HCT116 (cell line): Measurements from ENCODE around the gene SCN3B. TPM values are rescaled to one million over a fixed set of nuclear protein-coding genes. Genes with fewer than 3 reads are reported as not detected.

Experiments used
- ATAC-seq: fragments of 200-7000 bp; cut with Tn5 transposase; 2 replicates; pipeline ENCODE4 v1.9.1; 2020; ENCODE audit warnings: mild to moderate bottlenecking, moderate library complexity
- BruUV-seq: library from RNA; stranded (reverse); fragments of 400-500 nt; replicated peaks from 2 replicates; lab custom pipeline; 2021; lab: Mats Ljungman, UMichigan
- CTCF ChIA-PET: fragments of 300-600 bp; sonication (Branson Sonifier 250); formaldehyde crosslinking; loops from one replicate; lab custom pipeline; 2021; ENCODE audit warnings: antibody characterized with exemption; lab: Charles Lee
- POLR2A ChIA-PET: fragments of 300-600, 350-600 bp; sonication (Branson Sonifier 250); formaldehyde crosslinking; loops from one replicate; lab custom pipeline; 2021; ENCODE audit warnings: antibody characterized with exemption; lab: Charles Lee
- RAD21 ChIA-PET, 2 experiments: fragments of 300-600 bp; sonication (Branson Sonifier 250); formaldehyde crosslinking; loops; one replicate each; lab custom pipeline; 2023; ENCODE audit warnings: low total read pairs in 2 of 2; ENCODE audit not compliant: uncharacterized antibody in 2 of 2, unreplicated experiment in 2 of 2, low non-redundant PET in 1 of 2; lab: Charles Lee
- DNase-seq: peaks from one replicate; pipeline ENCODE4 v3.0.0-alpha.2; 2010; ENCODE audit warnings: low read depth, low spot score
- H2AFZ ChIP-seq: fragments of 200-600 bp; shearing (Covaris generic), sonication (generic); 2 replicates; pipeline ENCODE4 v1.6.1; 2017; ENCODE audit warnings: low read depth, mixed run types, mixed read lengths, antibody characterized with exemption, low read length; ENCODE audit not compliant: poor library complexity, severe bottlenecking
- H3K27ac ChIP-seq: 2 replicates; pipeline ENCODE4 v1.5.1; 2012; ENCODE audit warnings: low read depth, low read length
- H3K27me3 ChIP-seq: fragments of 200-600 bp; sonication (generic); 2 replicates; pipeline ENCODE4 v1.6.1; 2016; ENCODE audit warnings: mixed run types, low read length, mixed read lengths; ENCODE audit not compliant: insufficient read depth
- H3K36me3 ChIP-seq, 2 experiments: fragments of 200-500 bp in 1 of 2; fragments of 200-600 bp in 1 of 2; sonication (Bioruptor generic) in 1 of 2; sonication (generic) in 1 of 2; 2 replicates each; pipeline versions ENCODE4 v1.5.1 to v1.6.1; 2014 to 2016; ENCODE audit warnings: low read length in 2 of 2, inconsistent platforms in 1 of 2, mixed read lengths in 1 of 2, mixed run types in 1 of 2; ENCODE audit not compliant: insufficient read depth in 2 of 2, control insufficient read depth in 1 of 2
- H3K4me1 ChIP-seq, 2 experiments: fragments of 200-600 bp in 1 of 2; sonication (generic) in 1 of 2; 2 replicates each; pipeline versions ENCODE4 v1.5.1 to v1.6.1; 2012 to 2017; ENCODE audit warnings: low read length in 2 of 2, inconsistent platforms in 1 of 2, mild to moderate bottlenecking in 1 of 2, mixed read lengths in 1 of 2, mixed run types in 1 of 2, moderate library complexity in 1 of 2; ENCODE audit not compliant: insufficient read depth in 2 of 2, control insufficient read depth in 1 of 2
- H3K4me2 ChIP-seq: fragments of 200-600 bp; sonication (generic); 2 replicates; pipeline ENCODE4 v1.6.1; 2017; ENCODE audit warnings: mixed run types, low read length, mixed read lengths
- H3K4me3 ChIP-seq, 2 experiments: fragments of 200-600 bp in 1 of 2; sonication (generic) in 1 of 2; replicated peaks in 1 of 2; 2 replicates each; pipeline ENCODE4 v1.5.1; 2011 to 2016; ENCODE audit warnings: low read length in 2 of 2, control low read depth in 1 of 2, low read depth in 1 of 2, mild to moderate bottlenecking in 1 of 2, mixed read lengths in 1 of 2, mixed run types in 1 of 2
- H3K79me2 ChIP-seq: fragments of 200-600 bp; sonication (generic); 2 replicates; pipeline ENCODE4 v1.6.1; 2017; ENCODE audit warnings: mild to moderate bottlenecking, mixed run types, low read length, moderate library complexity, mixed read lengths; ENCODE audit not compliant: insufficient read depth
- H3K9ac ChIP-seq: fragments of 200-600 bp; sonication (generic); 2 replicates; pipeline ENCODE4 v1.6.1; 2016; ENCODE audit warnings: low read length, mixed read lengths
- H3K9me2 ChIP-seq: fragments of 200-600 bp; sonication (generic), shearing (Covaris generic); 2 replicates; pipeline ENCODE4 v1.6.1; 2017; ENCODE audit warnings: mixed run types, mild to moderate bottlenecking, moderate library complexity; ENCODE audit not compliant: insufficient read depth
- H3K9me3 ChIP-seq, 2 experiments: fragments of 200-500 bp in 1 of 2; fragments of 200-600 bp in 1 of 2; sonication (Bioruptor generic) in 1 of 2; sonication (generic) in 1 of 2; 2 replicates each; pipeline ENCODE4 v1.6.1; 2014 to 2017; ENCODE audit warnings: low read length in 2 of 2, mixed read lengths in 2 of 2, inconsistent platforms in 1 of 2, low read depth in 1 of 2, mild to moderate bottlenecking in 1 of 2, mixed run types in 1 of 2, moderate library complexity in 1 of 2; ENCODE audit not compliant: control insufficient read depth in 1 of 2, insufficient read depth in 1 of 2
- H4K20me1 ChIP-seq: fragments of 200-600 bp; sonication (generic), shearing (Covaris generic); 2 replicates; pipeline ENCODE4 v1.6.1; 2017; ENCODE audit warnings: mixed run types, mild to moderate bottlenecking, moderate library complexity; ENCODE audit not compliant: insufficient read depth
- ATF3 ChIP-seq: IDR thresholded peaks from 2 replicates; pipeline ENCODE4 v1.6.1; 2012
- CEBPB ChIP-seq: IDR thresholded peaks from 2 replicates; pipeline ENCODE4 v1.6.1; 2012; ENCODE audit warnings: low read depth
- CTCF ChIP-seq, 3 experiments: fragments of 200-600 bp in 1 of 3; sonication (generic) in 1 of 3; IDR thresholded peaks in 2 of 3; conservative IDR thresholded peaks in 1 of 3; 2 replicates each; pipeline ENCODE4 v1.5.1; 2012 to 2017; ENCODE audit warnings: low read depth in 2 of 3, low read length in 2 of 3, antibody characterized with exemption in 1 of 3, borderline replicate concordance in 1 of 3, control low read depth in 1 of 3, mild to moderate bottlenecking in 1 of 3, mixed read lengths in 1 of 3, mixed run types in 1 of 3, moderate library complexity in 1 of 3; ENCODE audit not compliant: insufficient read depth in 1 of 3
- EZH2phosphoT487 ChIP-seq: fragments of 200-600 bp; IDR thresholded peaks from 2 replicates; pipeline ENCODE4 v1.6.1; 2018; ENCODE audit warnings: antibody characterized with exemption, borderline replicate concordance
- JUND ChIP-seq: IDR thresholded peaks from 2 replicates; pipeline ENCODE4 v1.6.1; 2012
- MAX ChIP-seq: IDR thresholded peaks from 2 replicates; pipeline ENCODE4 v1.6.1; 2012
- RAD21 ChIP-seq: IDR thresholded peaks from 2 replicates; pipeline ENCODE4 v1.6.1; 2012; ENCODE audit warnings: low read depth, mild to moderate bottlenecking
- SP1 ChIP-seq: IDR thresholded peaks from 2 replicates; pipeline ENCODE4 v1.6.1; 2012; ENCODE audit warnings: low read depth
- TCF7L2 ChIP-seq: IDR thresholded peaks from 2 replicates; pipeline ENCODE4 v1.7.0; 2011; ENCODE audit warnings: borderline replicate concordance, inconsistent platforms; ENCODE audit not compliant: insufficient read depth, insufficient read length; ENCODE audit errors: extremely low read depth
- intact Hi-C: fragments of 100-400 bp; cut with micrococcal nuclease; formaldehyde crosslinking; loops from 2 replicates; pipeline ENCODE4 v1.10.0; 2022
- total RNA-seq: library from RNA; stranded (reverse); gene quantifications from one replicate; pipeline ENCODE4 v1.2.1, GENCODE V29; 2021; ENCODE audit not compliant: unreplicated experiment
- TF ChIP-seq, protein P1 (sequence below): IDR thresholded peaks from 2 replicates; pipeline ENCODE4 v1.6.1; 2012; ENCODE audit warnings: low read depth
- TF ChIP-seq, protein P2 (sequence below): IDR thresholded peaks from 2 replicates; pipeline ENCODE4 v1.6.1; 2011; ENCODE audit warnings: mild to moderate bottlenecking, low read length, moderate library complexity; ENCODE audit not compliant: insufficient replicate concordance; ENCODE audit errors: extremely low read depth

SCN3B gene
- total RNA-seq, 1 experiment from 2014 or later = 0.05 TPM

GRCh38 chr11:123696183-123696582 lies 41.8 kb upstream of the SCN3B start:
- DNase-seq = no peak
- Histone ChIP-seq H3K9me2 (no peaks in the 10 kb centered on the region), H3K36me3 (no peaks in the 10 kb centered on the region), H3K4me2 (no peak overlapping the region), H3K4me3 (no peak overlapping the region), H3K9ac (no peak overlapping the region), H3K27me3 (peaks cover 60% of the 10 kb centered on the region), H3K9me3 (no peaks in the 10 kb centered on the region), H4K20me1 (no peaks in the 10 kb centered on the region), H3K79me2 (no peaks in the 10 kb centered on the region)
- CTCF ChIA-PET = no interaction called here
- no TSS peak for BruUV-seq
- no peak; the same call in 1 of the 2 replicates for ATAC-seq
- TF ChIP-seq CTCF (IDR thresholded peaks at IDR 0.05 in 2 of 3, conservative IDR thresholded peaks at IDR 0.05 in 1 of 3; ENCODE audit: borderline replicate concordance in 1 of 3, insufficient read depth in 1 of 3, low read depth in 2 of 3, low read length in 2 of 3) = peak in 2 of 3 experiments; percentile 20 to 28; a peak in 3 of 6 replicates
- no peak for TF ChIP-seq RAD21
- TF ChIP-seq, all 23 proteins: peak for 1
- POLR2A ChIA-PET = no interaction called here
- no peaks in the 10 kb centered on the region for H3K4me1 ChIP-seq
- intact Hi-C loops = no loop called here
- RAD21 ChIA-PET = no interaction called here
- H3K27ac ChIP-seq = no peak overlapping the region
- no peak overlapping the region for H2AFZ ChIP-seq

- Histone ChIP-seq H3K36me3 (no peaks in the 10 kb centered on the region), H3K27me3 (peaks cover 68% of the 10 kb centered on the region), H3K4me1 (no peaks in the 10 kb centered on the region), H3K9ac (no peak overlapping the region), H3K79me2 (no peaks in the 10 kb centered on the region), H3K27ac (no peak overlapping the region), H3K4me2 (no peak overlapping the region), H3K4me3 (no peak overlapping the region), H3K9me3 (no peaks in the 10 kb centered on the region), H2AFZ (no peak overlapping the region), H4K20me1 (no peaks in the 10 kb centered on the region), H3K9me2 (no peaks in the 10 kb centered on the region)
- ATAC-seq = no peak
- ChIA-PET POLR2A (no interaction called here), RAD21 (interaction anchor here in 1 of 2 experiments (0.6 kb wide), 1 partner anchor 288 kb away, joined by 3 read pairs; no protein-coding TSS in a partner anchor), CTCF (interaction anchor here (1.0 kb wide), 1 partner anchor 14 kb away, joined by 3 read pairs; no protein-coding TSS in a partner anchor)
- no TSS peak for BruUV-seq
- no peak for DNase-seq
- intact Hi-C loops = no loop called here
- TF ChIP-seq ATF3 = no peak
- TF ChIP-seq EZH2phosphoT487 = no peak
- TF ChIP-seq, protein P1, sequence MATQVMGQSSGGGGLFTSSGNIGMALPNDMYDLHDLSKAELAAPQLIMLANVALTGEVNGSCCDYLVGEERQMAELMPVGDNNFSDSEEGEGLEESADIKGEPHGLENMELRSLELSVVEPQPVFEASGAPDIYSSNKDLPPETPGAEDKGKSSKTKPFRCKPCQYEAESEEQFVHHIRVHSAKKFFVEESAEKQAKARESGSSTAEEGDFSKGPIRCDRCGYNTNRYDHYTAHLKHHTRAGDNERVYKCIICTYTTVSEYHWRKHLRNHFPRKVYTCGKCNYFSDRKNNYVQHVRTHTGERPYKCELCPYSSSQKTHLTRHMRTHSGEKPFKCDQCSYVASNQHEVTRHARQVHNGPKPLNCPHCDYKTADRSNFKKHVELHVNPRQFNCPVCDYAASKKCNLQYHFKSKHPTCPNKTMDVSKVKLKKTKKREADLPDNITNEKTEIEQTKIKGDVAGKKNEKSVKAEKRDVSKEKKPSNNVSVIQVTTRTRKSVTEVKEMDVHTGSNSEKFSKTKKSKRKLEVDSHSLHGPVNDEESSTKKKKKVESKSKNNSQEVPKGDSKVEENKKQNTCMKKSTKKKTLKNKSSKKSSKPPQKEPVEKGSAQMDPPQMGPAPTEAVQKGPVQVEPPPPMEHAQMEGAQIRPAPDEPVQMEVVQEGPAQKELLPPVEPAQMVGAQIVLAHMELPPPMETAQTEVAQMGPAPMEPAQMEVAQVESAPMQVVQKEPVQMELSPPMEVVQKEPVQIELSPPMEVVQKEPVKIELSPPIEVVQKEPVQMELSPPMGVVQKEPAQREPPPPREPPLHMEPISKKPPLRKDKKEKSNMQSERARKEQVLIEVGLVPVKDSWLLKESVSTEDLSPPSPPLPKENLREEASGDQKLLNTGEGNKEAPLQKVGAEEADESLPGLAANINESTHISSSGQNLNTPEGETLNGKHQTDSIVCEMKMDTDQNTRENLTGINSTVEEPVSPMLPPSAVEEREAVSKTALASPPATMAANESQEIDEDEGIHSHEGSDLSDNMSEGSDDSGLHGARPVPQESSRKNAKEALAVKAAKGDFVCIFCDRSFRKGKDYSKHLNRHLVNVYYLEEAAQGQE = no peak
- TF ChIP-seq MAX = no peak
- no peak for TF ChIP-seq RAD21
- TF ChIP-seq JUND = no peak
- TF ChIP-seq TCF7L2 = no peak
- no peak for TF ChIP-seq SP1
- no peak for TF ChIP-seq CEBPB
- TF ChIP-seq, protein P2, sequence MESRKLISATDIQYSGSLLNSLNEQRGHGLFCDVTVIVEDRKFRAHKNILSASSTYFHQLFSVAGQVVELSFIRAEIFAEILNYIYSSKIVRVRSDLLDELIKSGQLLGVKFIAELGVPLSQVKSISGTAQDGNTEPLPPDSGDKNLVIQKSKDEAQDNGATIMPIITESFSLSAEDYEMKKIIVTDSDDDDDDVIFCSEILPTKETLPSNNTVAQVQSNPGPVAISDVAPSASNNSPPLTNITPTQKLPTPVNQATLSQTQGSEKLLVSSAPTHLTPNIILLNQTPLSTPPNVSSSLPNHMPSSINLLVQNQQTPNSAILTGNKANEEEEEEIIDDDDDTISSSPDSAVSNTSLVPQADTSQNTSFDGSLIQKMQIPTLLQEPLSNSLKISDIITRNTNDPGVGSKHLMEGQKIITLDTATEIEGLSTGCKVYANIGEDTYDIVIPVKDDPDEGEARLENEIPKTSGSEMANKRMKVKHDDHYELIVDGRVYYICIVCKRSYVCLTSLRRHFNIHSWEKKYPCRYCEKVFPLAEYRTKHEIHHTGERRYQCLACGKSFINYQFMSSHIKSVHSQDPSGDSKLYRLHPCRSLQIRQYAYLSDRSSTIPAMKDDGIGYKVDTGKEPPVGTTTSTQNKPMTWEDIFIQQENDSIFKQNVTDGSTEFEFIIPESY = no peak
Observed at GRCh38 chr11:123695231-123695630, 40.8 kb upstream of the SCN3B start.
